ENCODE measurements around the gene GTF3C6. TPM values are rescaled to one million over a fixed set of nuclear protein-coding genes. Genes with fewer than 3 reads are reported as not detected.

GTF3C6 gene
- total and polyA plus RNA-seq, 5 donors from 2014 or later: 39.9 to 213 (median 135) TPM

- H3K4me1 ChIP-seq (ENCODE audit: control insufficient read depth, insufficient read depth, low read length, poor library complexity, severe bottlenecking): peaks cover 19% of the 10 kb centered on the region
- ATAC-seq (ENCODE audit: low read depth in 2 of 2) (no peak), DNase-seq (no peak)
- H3K4me3 Mint-ChIP-seq: peak overlapping the region; percentile 93 to 99 (median 98)
- no peaks in the 10 kb centered on the region for H3K9me3 ChIP-seq (ENCODE audit: control insufficient read depth in 2 of 2, low read length in 2 of 2)
- peaks cover 5% of the 10 kb centered on the region for H3K36me3 ChIP-seq (ENCODE audit: control insufficient read depth, insufficient read depth, low read length)
- H3K4me1 Mint-ChIP-seq: peaks cover 24 to 40% (median 33%) of the 10 kb centered on the region in 4 donors
- H3K27ac Mint-ChIP-seq: peak overlapping the region; percentile 82 to 100 (median 99)
- H3K4me3 ChIP-seq (ENCODE audit: low read depth, low read length): peak overlapping the region; percentile 80
- no peaks in the 10 kb centered on the region for H3K9me3 Mint-ChIP-seq
- H3K27me3 ChIP-seq (ENCODE audit: control insufficient read depth, insufficient read depth, low read length): no peaks in the 10 kb centered on the region
- no peak overlapping the region for H3K27ac ChIP-seq (ENCODE audit: insufficient read depth, low read length, poor library complexity, severe bottlenecking)
- H3K27me3 Mint-ChIP-seq: peaks cover 5% of the 10 kb centered on the region
- peaks cover 4% of the 10 kb centered on the region for H3K36me3 Mint-ChIP-seq
These were observed 22.1 kb downstream of the GTF3C6 start for GRCh38 chr6:110980648-110981047.

GRCh38 chr6:110981202-110981600, 22.7 kb downstream of the GTF3C6 start:
- DNase-seq (peak in 1 of 3 donors; percentile 7), ATAC-seq (ENCODE audit: low read depth in 2 of 2) (no peak)
- H3K4me1 ChIP-seq (ENCODE audit: control insufficient read depth, insufficient read depth, low read length, poor library complexity, severe bottlenecking): peaks cover 19% of the 10 kb centered on the region
- peaks cover 8% of the 10 kb centered on the region for H3K36me3 Mint-ChIP-seq
- H3K36me3 ChIP-seq (ENCODE audit: control insufficient read depth, insufficient read depth, low read length): peaks cover 10% of the 10 kb centered on the region
- H3K27me3 Mint-ChIP-seq: peaks cover 5% of the 10 kb centered on the region
- H3K27me3 ChIP-seq (ENCODE audit: control insufficient read depth, insufficient read depth, low read length): no peaks in the 10 kb centered on the region
- H3K27ac ChIP-seq (ENCODE audit: insufficient read depth, low read length, poor library complexity, severe bottlenecking): peak overlapping the region; percentile 85
- H3K9me3 Mint-ChIP-seq: no peaks in the 10 kb centered on the region
- peaks cover 28 to 40% (median 35%) of the 10 kb centered on the region in 4 donors for H3K4me1 Mint-ChIP-seq
- H3K9me3 ChIP-seq (ENCODE audit: control insufficient read depth in 2 of 2, low read length in 2 of 2): no peaks in the 10 kb centered on the region
- H3K4me3 Mint-ChIP-seq: peak overlapping the region; percentile 93 to 99 (median 98)
- peak overlapping the region; percentile 80 for H3K4me3 ChIP-seq (ENCODE audit: low read depth, low read length)
- H3K27ac Mint-ChIP-seq: peak overlapping the region; percentile 82 to 100 (median 99)

GRCh38 chr6:110990840-110991576, 32.5 kb downstream of the GTF3C6 start:
- ATAC-seq (ENCODE audit: low read depth in 2 of 2) (no peak), DNase-seq (no peak)
- Histone ChIP-seq H3K4me3 (ENCODE audit: low read depth, low read length) (no peak overlapping the region), H3K4me1 (ENCODE audit: control insufficient read depth, insufficient read depth, low read length, poor library complexity, severe bottlenecking) (no peaks in the 10 kb centered on the region), H3K36me3 (ENCODE audit: control insufficient read depth, insufficient read depth, low read length) (peaks cover 24% of the 10 kb centered on the region), H3K27me3 (ENCODE audit: control insufficient read depth, insufficient read depth, low read length) (no peaks in the 10 kb centered on the region), H3K27ac (ENCODE audit: insufficient read depth, low read length, poor library complexity, severe bottlenecking) (no peak overlapping the region), H3K9me3 (ENCODE audit: control insufficient read depth in 2 of 2, low read length in 2 of 2) (no peaks in the 10 kb centered on the region)
- H3K27me3 Mint-ChIP-seq: no peaks in the 10 kb centered on the region
- peaks cover 4 to 10% (median 8%) of the 10 kb centered on the region in 4 donors for H3K4me1 Mint-ChIP-seq
- H3K9me3 Mint-ChIP-seq: no peaks in the 10 kb centered on the region
- H3K27ac Mint-ChIP-seq: peak overlapping the region in 1 of 3 donors; percentile 62
- H3K4me3 Mint-ChIP-seq: no peak overlapping the region
- H3K36me3 Mint-ChIP-seq: peaks cover 32% of the 10 kb centered on the region

- Histone ChIP-seq H3K27ac (ENCODE audit: insufficient read depth, low read length, poor library complexity, severe bottlenecking) (no peak overlapping the region), H3K27me3 (ENCODE audit: control insufficient read depth, insufficient read depth, low read length) (no peaks in the 10 kb centered on the region), H3K4me3 (ENCODE audit: low read depth, low read length) (no peak overlapping the region), H3K36me3 (ENCODE audit: control insufficient read depth, insufficient read depth, low read length) (peaks cover 47% of the 10 kb centered on the region), H3K9me3 (ENCODE audit: control insufficient read depth in 2 of 2, low read length in 2 of 2) (no peaks in the 10 kb centered on the region), H3K4me1 (ENCODE audit: control insufficient read depth, insufficient read depth, low read length, poor library complexity, severe bottlenecking) (no peaks in the 10 kb centered on the region)
- Mint-ChIP-seq H3K4me3 (no peak overlapping the region), H3K27ac (peak overlapping the region in 1 of 3 donors; percentile 25), H3K27me3 (no peaks in the 10 kb centered on the region), H3K36me3 (peaks cover 43% of the 10 kb centered on the region), H3K9me3 (no peaks in the 10 kb centered on the region), H3K4me1 (peaks cover 4 to 11% (median 8%) of the 10 kb centered on the region in 4 donors)
- ATAC-seq (ENCODE audit: low read depth in 2 of 2) (no peak), DNase-seq (no peak)
These were observed 38.2 kb downstream of the GTF3C6 start for GRCh38 chr6:110996691-110997090.

- ATAC-seq (ENCODE audit: low read depth in 2 of 2) (peak in 1 of 2 donors; percentile 52), DNase-seq (peak in 2 of 3 donors; percentile 42 to 61)
- Histone ChIP-seq H3K27me3 (ENCODE audit: control insufficient read depth, insufficient read depth, low read length) (no peaks in the 10 kb centered on the region), H3K4me3 (ENCODE audit: low read depth, low read length) (no peak overlapping the region), H3K9me3 (ENCODE audit: control insufficient read depth in 2 of 2, low read length in 2 of 2) (no peaks in the 10 kb centered on the region), H3K4me1 (ENCODE audit: control insufficient read depth, insufficient read depth, low read length, poor library complexity, severe bottlenecking) (no peaks in the 10 kb centered on the region), H3K27ac (ENCODE audit: insufficient read depth, low read length, poor library complexity, severe bottlenecking) (no peak overlapping the region), H3K36me3 (ENCODE audit: control insufficient read depth, insufficient read depth, low read length) (peaks cover 51% of the 10 kb centered on the region)
- Mint-ChIP-seq H3K36me3 (peaks cover 40% of the 10 kb centered on the region), H3K4me1 (peaks cover 4 to 8% (median 6%) of the 10 kb centered on the region in 4 donors), H3K4me3 (no peak overlapping the region), H3K27ac (peak overlapping the region in 1 of 3 donors; percentile 9), H3K9me3 (no peaks in the 10 kb centered on the region), H3K27me3 (no peaks in the 10 kb centered on the region)
These were observed 41.2 kb downstream of the GTF3C6 start for GRCh38 chr6:110999634-111000270.

- DNase-seq (no peak), ATAC-seq (ENCODE audit: low read depth in 2 of 2) (no peak)
- H3K27me3 ChIP-seq (ENCODE audit: control insufficient read depth, insufficient read depth, low read length): no peaks in the 10 kb centered on the region
- H3K9me3 ChIP-seq (ENCODE audit: control insufficient read depth in 2 of 2, low read length in 2 of 2): no peaks in the 10 kb centered on the region
- H3K27ac ChIP-seq (ENCODE audit: insufficient read depth, low read length, poor library complexity, severe bottlenecking): no peak overlapping the region
- H3K9me3 Mint-ChIP-seq: no peaks in the 10 kb centered on the region
- H3K4me1 Mint-ChIP-seq: peaks cover 0 to 5% (median 2%) of the 10 kb centered on the region in 4 donors
- H3K36me3 ChIP-seq (ENCODE audit: control insufficient read depth, insufficient read depth, low read length): peaks cover 52% of the 10 kb centered on the region
- H3K4me3 Mint-ChIP-seq: no peak overlapping the region
- H3K27ac Mint-ChIP-seq: peak overlapping the region in 1 of 3 donors; percentile 74
- no peaks in the 10 kb centered on the region for H3K4me1 ChIP-seq (ENCODE audit: control insufficient read depth, insufficient read depth, low read length, poor library complexity, severe bottlenecking)
- peaks cover 30% of the 10 kb centered on the region for H3K36me3 Mint-ChIP-seq
- no peaks in the 10 kb centered on the region for H3K27me3 Mint-ChIP-seq
- H3K4me3 ChIP-seq (ENCODE audit: low read depth, low read length): no peak overlapping the region
These were observed 43.8 kb downstream of the GTF3C6 start for GRCh38 chr6:111002350-111002749.

GRCh38 chr6:111011360-111012142, 53.0 kb downstream of the GTF3C6 start:
- H3K4me3 ChIP-seq (ENCODE audit: low read depth, low read length): no peak overlapping the region
- H3K9me3 Mint-ChIP-seq: no peaks in the 10 kb centered on the region
- no peaks in the 10 kb centered on the region for H3K9me3 ChIP-seq (ENCODE audit: control insufficient read depth in 2 of 2, low read length in 2 of 2)
- H3K4me1 Mint-ChIP-seq: peaks cover 4 to 7% (median 5%) of the 10 kb centered on the region in 4 donors
- ATAC-seq (ENCODE audit: low read depth in 2 of 2) (peak in 1 of 2 donors; percentile 56), DNase-seq (peak in 2 of 3 donors; percentile 57 to 66)
- H3K27ac Mint-ChIP-seq: peak overlapping the region in 2 of 3 donors; percentile 1 to 74
- H3K4me3 Mint-ChIP-seq: no peak overlapping the region
- peaks cover 38% of the 10 kb centered on the region for H3K36me3 ChIP-seq (ENCODE audit: control insufficient read depth, insufficient read depth, low read length)
- H3K36me3 Mint-ChIP-seq: peaks cover 20% of the 10 kb centered on the region
- H3K27me3 ChIP-seq (ENCODE audit: control insufficient read depth, insufficient read depth, low read length): no peaks in the 10 kb centered on the region
- no peaks in the 10 kb centered on the region for H3K4me1 ChIP-seq (ENCODE audit: control insufficient read depth, insufficient read depth, low read length, poor library complexity, severe bottlenecking)
- no peaks in the 10 kb centered on the region for H3K27me3 Mint-ChIP-seq
- H3K27ac ChIP-seq (ENCODE audit: insufficient read depth, low read length, poor library complexity, severe bottlenecking): no peak overlapping the region

Measured in CD4-positive, CD25-positive, alpha-beta regulatory T cell (primary cell).